ENCODE results near the gene KCNK1. TPM values are rescaled to one million over a fixed set of nuclear protein-coding genes. Genes with fewer than 3 reads are reported as not detected.

The KCNK1 gene
- total and polyA plus RNA-seq, 2 of the 13 experiments (the other 11 are each of a cell fraction or from before 2014, with no cell fraction given): not detected

DNA sequence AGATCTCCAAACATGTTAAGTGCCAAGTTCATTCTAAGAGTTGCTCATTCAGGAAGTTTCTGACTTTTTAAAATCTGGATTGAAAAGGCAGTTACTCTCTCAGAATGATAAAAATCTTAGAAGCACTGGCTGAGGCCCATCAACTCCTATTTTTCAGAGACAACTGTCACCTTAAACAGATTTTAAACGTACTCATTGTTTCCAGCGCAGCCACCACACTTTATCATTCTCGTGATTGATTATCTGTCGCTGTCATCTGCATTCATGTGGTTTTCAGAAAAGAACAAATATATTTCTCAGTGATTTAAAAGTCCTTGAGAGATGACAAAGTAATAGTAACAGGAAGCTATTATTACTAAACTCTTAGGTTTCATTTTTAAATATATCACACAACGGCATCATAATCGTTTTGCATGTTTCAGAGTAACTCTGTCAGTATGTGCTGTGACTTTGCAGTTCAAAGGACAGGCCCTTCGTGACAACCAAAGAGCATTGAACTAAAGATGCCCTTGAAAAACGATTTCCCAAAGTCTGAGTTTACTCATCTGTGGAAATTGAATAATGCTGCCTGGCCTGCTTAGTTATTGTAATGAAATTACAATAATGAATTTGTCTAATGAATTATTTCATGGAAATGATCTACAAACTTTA, 14.9 kb upstream of the KCNK1 start:
- H3K9ac ChIP-seq (ENCODE audit: insufficient read depth, low read depth, low read length): no peak overlapping the region
- POLR2A ChIA-PET: no interaction called here
- H3K4me1 ChIP-seq (ENCODE audit: insufficient read depth, low read length): no peaks in the 10 kb centered on the region
- intact Hi-C loops (cut with micrococcal nuclease; ENCODE audit: unreplicated experiment) (no loop called here), in situ Hi-C loops (cut with HindIII; ENCODE audit: extremely low pct_ligation_motif_present, low pct_unique_long_range_greater_than_20kb) (no loop called here)
- FAIRE-seq: no peak
- H3K4me3 ChIP-seq (replicated peaks in 1 of 3; ENCODE audit: insufficient read depth in 1 of 3, low read depth in 2 of 3, low read length in 3 of 3): no peak overlapping the region
- 19% methylated on average over 8 of the region's 8 CpGs for WGBS (ENCODE audit: low lambda C conversion rate)
- no peak for ATAC-seq
- no TSS peak for BruUV-seq (replicated peaks)
- TF ChIP-seq, protein P1, sequence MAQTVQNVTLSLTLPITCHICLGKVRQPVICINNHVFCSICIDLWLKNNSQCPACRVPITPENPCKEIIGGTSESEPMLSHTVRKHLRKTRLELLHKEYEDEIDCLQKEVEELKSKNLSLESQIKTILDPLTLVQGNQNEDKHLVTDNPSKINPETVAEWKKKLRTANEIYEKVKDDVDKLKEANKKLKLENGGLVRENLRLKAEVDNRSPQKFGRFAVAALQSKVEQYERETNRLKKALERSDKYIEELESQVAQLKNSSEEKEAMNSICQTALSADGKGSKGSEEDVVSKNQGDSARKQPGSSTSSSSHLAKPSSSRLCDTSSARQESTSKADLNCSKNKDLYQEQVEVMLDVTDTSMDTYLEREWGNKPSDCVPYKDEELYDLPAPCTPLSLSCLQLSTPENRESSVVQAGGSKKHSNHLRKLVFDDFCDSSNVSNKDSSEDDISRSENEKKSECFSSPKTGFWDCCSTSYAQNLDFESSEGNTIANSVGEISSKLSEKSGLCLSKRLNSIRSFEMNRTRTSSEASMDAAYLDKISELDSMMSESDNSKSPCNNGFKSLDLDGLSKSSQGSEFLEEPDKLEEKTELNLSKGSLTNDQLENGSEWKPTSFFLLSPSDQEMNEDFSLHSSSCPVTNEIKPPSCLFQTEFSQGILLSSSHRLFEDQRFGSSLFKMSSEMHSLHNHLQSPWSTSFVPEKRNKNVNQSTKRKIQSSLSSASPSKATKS (CRISPR knock-in tag; IDR thresholded peaks at IDR 0.05): no peak
- TF ChIP-seq, protein P2, sequence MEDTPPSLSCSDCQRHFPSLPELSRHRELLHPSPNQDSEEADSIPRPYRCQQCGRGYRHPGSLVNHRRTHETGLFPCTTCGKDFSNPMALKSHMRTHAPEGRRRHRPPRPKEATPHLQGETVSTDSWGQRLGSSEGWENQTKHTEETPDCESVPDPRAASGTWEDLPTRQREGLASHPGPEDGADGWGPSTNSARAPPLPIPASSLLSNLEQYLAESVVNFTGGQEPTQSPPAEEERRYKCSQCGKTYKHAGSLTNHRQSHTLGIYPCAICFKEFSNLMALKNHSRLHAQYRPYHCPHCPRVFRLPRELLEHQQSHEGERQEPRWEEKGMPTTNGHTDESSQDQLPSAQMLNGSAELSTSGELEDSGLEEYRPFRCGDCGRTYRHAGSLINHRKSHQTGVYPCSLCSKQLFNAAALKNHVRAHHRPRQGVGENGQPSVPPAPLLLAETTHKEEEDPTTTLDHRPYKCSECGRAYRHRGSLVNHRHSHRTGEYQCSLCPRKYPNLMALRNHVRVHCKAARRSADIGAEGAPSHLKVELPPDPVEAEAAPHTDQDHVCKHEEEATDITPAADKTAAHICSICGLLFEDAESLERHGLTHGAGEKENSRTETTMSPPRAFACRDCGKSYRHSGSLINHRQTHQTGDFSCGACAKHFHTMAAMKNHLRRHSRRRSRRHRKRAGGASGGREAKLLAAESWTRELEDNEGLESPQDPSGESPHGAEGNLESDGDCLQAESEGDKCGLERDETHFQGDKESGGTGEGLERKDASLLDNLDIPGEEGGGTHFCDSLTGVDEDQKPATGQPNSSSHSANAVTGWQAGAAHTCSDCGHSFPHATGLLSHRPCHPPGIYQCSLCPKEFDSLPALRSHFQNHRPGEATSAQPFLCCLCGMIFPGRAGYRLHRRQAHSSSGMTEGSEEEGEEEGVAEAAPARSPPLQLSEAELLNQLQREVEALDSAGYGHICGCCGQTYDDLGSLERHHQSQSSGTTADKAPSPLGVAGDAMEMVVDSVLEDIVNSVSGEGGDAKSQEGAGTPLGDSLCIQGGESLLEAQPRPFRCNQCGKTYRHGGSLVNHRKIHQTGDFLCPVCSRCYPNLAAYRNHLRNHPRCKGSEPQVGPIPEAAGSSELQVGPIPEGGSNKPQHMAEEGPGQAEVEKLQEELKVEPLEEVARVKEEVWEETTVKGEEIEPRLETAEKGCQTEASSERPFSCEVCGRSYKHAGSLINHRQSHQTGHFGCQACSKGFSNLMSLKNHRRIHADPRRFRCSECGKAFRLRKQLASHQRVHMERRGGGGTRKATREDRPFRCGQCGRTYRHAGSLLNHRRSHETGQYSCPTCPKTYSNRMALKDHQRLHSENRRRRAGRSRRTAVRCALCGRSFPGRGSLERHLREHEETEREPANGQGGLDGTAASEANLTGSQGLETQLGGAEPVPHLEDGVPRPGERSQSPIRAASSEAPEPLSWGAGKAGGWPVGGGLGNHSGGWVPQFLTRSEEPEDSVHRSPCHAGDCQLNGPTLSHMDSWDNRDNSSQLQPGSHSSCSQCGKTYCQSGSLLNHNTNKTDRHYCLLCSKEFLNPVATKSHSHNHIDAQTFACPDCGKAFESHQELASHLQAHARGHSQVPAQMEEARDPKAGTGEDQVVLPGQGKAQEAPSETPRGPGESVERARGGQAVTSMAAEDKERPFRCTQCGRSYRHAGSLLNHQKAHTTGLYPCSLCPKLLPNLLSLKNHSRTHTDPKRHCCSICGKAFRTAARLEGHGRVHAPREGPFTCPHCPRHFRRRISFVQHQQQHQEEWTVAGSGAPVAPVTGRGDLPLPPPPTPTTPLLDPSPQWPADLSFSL (CRISPR knock-in tag; IDR thresholded peaks at IDR 0.05): no peak
- TF ChIP-seq HMG20A (CRISPR knock-in tag; IDR thresholded peaks at IDR 0.05; ENCODE audit: borderline replicate concordance) (no peak), ETV5 (CRISPR knock-in tag; IDR thresholded peaks at IDR 0.05; ENCODE audit: borderline replicate concordance) (no peak), ZNF451 (CRISPR knock-in tag; IDR thresholded peaks at IDR 0.05) (no peak), CCAR2 (optimal IDR thresholded peaks at IDR 0.05; ENCODE audit: low read depth, low read length) (no peak), HMGA1 (CRISPR knock-in tag; conservative IDR thresholded peaks at IDR 0.05) (no peak), ZMYM2 (CRISPR knock-in tag; IDR thresholded peaks at IDR 0.05) (no peak), PPARG (CRISPR knock-in tag; conservative IDR thresholded peaks at IDR 0.05) (no peak), ZFP1 (CRISPR knock-in tag; IDR thresholded peaks at IDR 0.05) (no peak), KMT2B (CRISPR knock-in tag; IDR thresholded peaks at IDR 0.05) (no peak), ZFX (CRISPR knock-in tag; IDR thresholded peaks at IDR 0.05; ENCODE audit: low read depth) (no peak)
- TF ChIP-seq, protein P3, sequence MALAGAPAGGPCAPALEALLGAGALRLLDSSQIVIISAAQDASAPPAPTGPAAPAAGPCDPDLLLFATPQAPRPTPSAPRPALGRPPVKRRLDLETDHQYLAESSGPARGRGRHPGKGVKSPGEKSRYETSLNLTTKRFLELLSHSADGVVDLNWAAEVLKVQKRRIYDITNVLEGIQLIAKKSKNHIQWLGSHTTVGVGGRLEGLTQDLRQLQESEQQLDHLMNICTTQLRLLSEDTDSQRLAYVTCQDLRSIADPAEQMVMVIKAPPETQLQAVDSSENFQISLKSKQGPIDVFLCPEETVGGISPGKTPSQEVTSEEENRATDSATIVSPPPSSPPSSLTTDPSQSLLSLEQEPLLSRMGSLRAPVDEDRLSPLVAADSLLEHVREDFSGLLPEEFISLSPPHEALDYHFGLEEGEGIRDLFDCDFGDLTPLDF (CRISPR knock-in tag; IDR thresholded peaks at IDR 0.05): no peak
- no peaks in the 10 kb centered on the region; a peak in 1 of 5 replicates for H3K27me3 ChIP-seq (ENCODE audit: control insufficient read depth in 1 of 2, insufficient read depth in 2 of 2, low read length in 2 of 2)
- no peaks in the 10 kb centered on the region for H3K36me3 ChIP-seq (replicated peaks in 1 of 2; ENCODE audit: control insufficient read depth in 1 of 2, insufficient read depth in 2 of 2, low read length in 2 of 2)
- no peaks in the 10 kb centered on the region for H3K9me3 ChIP-seq (ENCODE audit: low read length)
- no peak overlapping the region for H3K27ac ChIP-seq (ENCODE audit: extremely low read length, insufficient read depth, low read length)
- H4K20me1 ChIP-seq (ENCODE audit: insufficient read depth, low read length): no peaks in the 10 kb centered on the region
- no peaks in the 10 kb centered on the region for H3K79me2 ChIP-seq (ENCODE audit: insufficient read depth, low read length)
- CTCF ChIA-PET (ENCODE audit: low intra/inter-chr PET ratio, low total read pairs): no interaction called here
- DNase-seq (ENCODE audit: low spot score): no peak
- no peak overlapping the region for H2AFZ ChIP-seq (ENCODE audit: low read length)
- no peak overlapping the region for H3K4me2 ChIP-seq (ENCODE audit: low read depth, low read length)
